KMS-11 (cell line): ENCODE data around the gene EPHA7.

Source experiments
- H2AFZ ChIP-seq: fragments of 200-600 bp; sonication (generic); 2 replicates; pipeline ENCODE4 v1.6.1; 2016; ENCODE audit warnings: antibody characterized with exemption, mixed run types, low read depth
- H3K27ac ChIP-seq: fragments of 200-600 bp; sonication (generic); 2 replicates; pipeline ENCODE4 v1.6.1; 2016; ENCODE audit warnings: mild to moderate bottlenecking, mixed run types
- H3K27me3 ChIP-seq: fragments of 200-600 bp; sonication (generic); 2 replicates; pipeline ENCODE4 v1.6.1; 2017; ENCODE audit warnings: mild to moderate bottlenecking, low read depth, mixed run types, moderate library complexity; ENCODE audit not compliant: insufficient read depth
- H3K36me3 ChIP-seq: fragments of 200-600 bp; sonication (generic); 2 replicates; pipeline ENCODE4 v1.6.1; 2017; ENCODE audit warnings: mild to moderate bottlenecking, mixed run types; ENCODE audit not compliant: insufficient read depth
- H3K4me1 ChIP-seq: fragments of 200-600 bp; sonication (generic); 2 replicates; pipeline ENCODE4 v1.6.1; 2016; ENCODE audit warnings: mild to moderate bottlenecking, low read depth, mixed run types; ENCODE audit not compliant: poor library complexity, severe bottlenecking
- H3K4me2 ChIP-seq: fragments of 200-600 bp; sonication (generic); 2 replicates; pipeline ENCODE4 v1.7.0; 2016; ENCODE audit warnings: mild to moderate bottlenecking, mixed run types
- H3K4me3 ChIP-seq: fragments of 200-600 bp; sonication (generic); IDR thresholded peaks from 2 replicates; pipeline ENCODE4 v1.6.1; 2017; ENCODE audit warnings: low read depth, low read length, mixed read lengths; ENCODE audit not compliant: insufficient read depth
- H3K79me2 ChIP-seq: fragments of 200-600 bp; sonication (generic); 2 replicates; pipeline ENCODE4 v1.6.1; 2016; ENCODE audit warnings: low read depth, mixed run types; ENCODE audit not compliant: insufficient read depth
- H3K9ac ChIP-seq: fragments of 200-600 bp; sonication (generic); 2 replicates; pipeline ENCODE4 v1.6.1; 2016; ENCODE audit warnings: mild to moderate bottlenecking, mixed run types
- H4K20me1 ChIP-seq: fragments of 200-600 bp; sonication (generic); 2 replicates; pipeline ENCODE4 v1.6.1; 2016; ENCODE audit warnings: mild to moderate bottlenecking, mixed run types; ENCODE audit not compliant: insufficient read depth
- CTCF ChIP-seq: fragments of 200-600 bp; sonication (generic); conservative IDR thresholded peaks from 2 replicates; pipeline ENCODE4 v1.6.1; 2017; ENCODE audit warnings: low read depth, mild to moderate bottlenecking, antibody characterized with exemption, low read length, moderate library complexity, mixed read lengths

The EPHA7 gene

DNA sequence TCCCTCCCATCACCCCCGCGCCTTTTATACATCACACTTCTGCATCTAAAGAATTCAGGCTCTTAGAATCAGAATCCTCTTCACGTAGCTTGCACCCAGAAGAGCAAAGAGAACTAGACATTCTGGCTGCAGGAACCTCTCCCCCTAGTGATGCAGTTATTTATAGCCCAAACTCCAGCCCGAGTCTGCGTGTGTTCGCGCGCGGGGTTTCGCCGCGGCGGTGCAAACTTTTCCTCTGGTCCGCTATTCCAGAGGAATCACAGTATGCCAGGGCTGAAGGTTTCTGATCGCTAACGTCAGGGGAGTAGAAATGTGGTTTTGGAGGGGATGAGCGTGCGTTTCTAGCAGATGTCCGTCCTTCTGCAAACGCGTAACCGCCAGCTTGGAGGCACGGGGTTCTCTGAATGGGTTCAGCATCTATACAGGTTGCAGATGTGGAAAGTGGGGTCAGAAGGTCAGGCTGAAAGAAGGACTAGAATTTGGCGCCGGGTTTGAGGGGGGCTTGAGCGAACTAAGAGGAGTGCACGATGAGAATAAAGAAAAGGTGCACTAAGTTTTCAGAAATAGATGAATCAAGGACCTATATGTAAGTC lies 1.8 kb downstream of the EPHA7 start:
- no peak overlapping the region for H3K9ac ChIP-seq
- no peaks in the 10 kb centered on the region for H3K27me3 ChIP-seq
- no peaks in the 10 kb centered on the region for H3K36me3 ChIP-seq
- no peak overlapping the region for H3K27ac ChIP-seq
- no peak; the same call in 1 of the 2 replicates for TF ChIP-seq CTCF
- H3K4me1 ChIP-seq: peaks cover 4% of the 10 kb centered on the region
- peak overlapping the region; percentile 79 for H2AFZ ChIP-seq
- H3K4me3 ChIP-seq: no peak overlapping the region
- H4K20me1 ChIP-seq: no peaks in the 10 kb centered on the region
- H3K79me2 ChIP-seq: no peaks in the 10 kb centered on the region
- peak overlapping the region; percentile 76 for H3K4me2 ChIP-seq

- Histone ChIP-seq H4K20me1 (no peaks in the 10 kb centered on the region), H3K4me1 (peaks cover 4% of the 10 kb centered on the region), H3K9ac (no peak overlapping the region), H3K27me3 (no peaks in the 10 kb centered on the region), H3K4me2 (peak overlapping the region; percentile 76), H3K4me3 (no peak overlapping the region), H2AFZ (peak overlapping the region; percentile 79), H3K27ac (no peak overlapping the region), H3K79me2 (no peaks in the 10 kb centered on the region), H3K36me3 (no peaks in the 10 kb centered on the region)
- TF ChIP-seq CTCF: no peak
Observed at GRCh38 chr6:93416571-93417420, 2.6 kb downstream of the EPHA7 start.

- no peak overlapping the region for H3K9ac ChIP-seq
- no peak overlapping the region for H3K4me3 ChIP-seq
- H3K79me2 ChIP-seq: no peaks in the 10 kb centered on the region
- no peak overlapping the region for H2AFZ ChIP-seq
- H3K4me2 ChIP-seq: no peak overlapping the region
- H3K4me1 ChIP-seq: peaks cover 4% of the 10 kb centered on the region
- no peak overlapping the region for H3K27ac ChIP-seq
- H4K20me1 ChIP-seq: no peaks in the 10 kb centered on the region
- no peaks in the 10 kb centered on the region for H3K36me3 ChIP-seq
- no peaks in the 10 kb centered on the region for H3K27me3 ChIP-seq
- no peak for TF ChIP-seq CTCF
Observed at GRCh38 chr6:93413190-93413589, 6.2 kb downstream of the EPHA7 start.

GRCh38 chr6:93412452-93412851 lies 6.9 kb downstream of the EPHA7 start:
- TF ChIP-seq CTCF: no peak
- Histone ChIP-seq H3K9ac (no peak overlapping the region), H3K79me2 (no peaks in the 10 kb centered on the region), H4K20me1 (no peaks in the 10 kb centered on the region), H3K4me3 (no peak overlapping the region), H3K27me3 (no peaks in the 10 kb centered on the region), H3K27ac (no peak overlapping the region), H3K36me3 (no peaks in the 10 kb centered on the region), H3K4me2 (no peak overlapping the region), H2AFZ (no peak overlapping the region), H3K4me1 (peaks cover 4% of the 10 kb centered on the region)
